HG03521 (cell line): ENCODE data around the gene IL10RA.
A peak's percentile ranks its signal among the peaks of the same experiment; 100 is the strongest.
"Not testable (repeated sequence)": the region's sequence is repeated elsewhere in the genome, so short reads cannot be mapped to it uniquely, and the experiment has no call there.

Experiments used
- ATAC-seq: cut with Tn5 transposase; IDR thresholded peaks from one replicate; pipeline ENCODE4 v1.9.1; 2021; ENCODE audit warnings: mild to moderate bottlenecking, moderate library complexity; ENCODE audit not compliant: unreplicated experiment

Gene IL10RA

DNA sequence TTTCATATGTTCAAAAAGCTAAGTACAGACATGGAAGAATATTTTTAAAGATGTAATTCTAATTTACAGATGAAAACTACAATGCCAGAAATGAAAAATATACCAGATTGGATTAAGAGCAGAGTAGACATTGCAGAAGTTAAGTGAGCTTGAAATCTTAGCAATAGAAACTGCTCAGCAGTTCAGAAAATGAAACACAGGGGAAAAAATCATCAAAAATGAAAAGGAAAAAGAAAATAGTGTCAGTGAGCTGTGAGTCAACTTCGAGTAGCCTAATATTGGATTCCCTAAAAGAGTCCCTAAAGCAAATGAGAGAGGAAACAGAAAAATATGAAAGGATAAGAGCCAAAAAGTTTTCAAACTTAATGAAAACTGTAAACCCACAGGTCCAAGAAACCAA, 25.8 kb upstream of the IL10RA start:
- no peak for ATAC-seq

DNA sequence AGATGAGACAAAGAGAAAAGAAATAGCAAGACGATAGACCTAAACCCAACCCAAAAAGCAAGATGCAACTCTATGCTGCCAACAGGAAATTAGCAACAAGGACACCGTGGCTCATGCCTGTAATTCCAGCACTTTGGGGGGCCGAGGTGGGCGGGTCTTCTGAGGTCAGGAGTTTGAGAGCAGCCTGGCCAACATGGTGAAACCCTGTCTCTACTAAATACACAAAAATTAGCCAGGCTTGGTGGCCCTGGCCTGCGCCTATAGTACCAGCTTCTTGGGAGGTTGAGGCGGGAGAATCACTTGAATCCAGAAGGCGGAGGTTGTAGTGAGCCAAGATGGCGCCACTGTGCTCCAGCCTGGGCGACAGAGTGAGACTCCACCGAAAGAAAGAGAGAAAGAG, 24.3 kb upstream of the IL10RA start:
- no peak for ATAC-seq

DNA sequence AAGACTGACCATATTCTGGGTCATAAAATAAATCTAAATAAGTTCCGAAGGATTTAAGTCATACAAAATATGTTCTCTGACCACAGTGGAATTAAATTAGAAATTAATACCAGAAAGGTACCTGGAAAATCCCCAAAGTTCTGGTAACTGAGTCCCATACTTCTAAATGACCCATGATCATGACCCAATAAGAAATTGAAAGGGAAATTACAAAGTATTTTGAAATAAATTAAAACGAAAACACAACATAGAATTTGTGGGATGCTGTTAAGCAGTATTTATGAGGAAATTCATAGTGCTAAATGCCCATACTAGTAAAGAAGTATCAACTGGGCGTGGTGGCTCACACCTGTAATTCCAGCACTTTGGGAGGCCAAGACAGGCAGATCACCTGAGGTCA, 23.4 kb upstream of the IL10RA start:
- ATAC-seq: no peak

DNA sequence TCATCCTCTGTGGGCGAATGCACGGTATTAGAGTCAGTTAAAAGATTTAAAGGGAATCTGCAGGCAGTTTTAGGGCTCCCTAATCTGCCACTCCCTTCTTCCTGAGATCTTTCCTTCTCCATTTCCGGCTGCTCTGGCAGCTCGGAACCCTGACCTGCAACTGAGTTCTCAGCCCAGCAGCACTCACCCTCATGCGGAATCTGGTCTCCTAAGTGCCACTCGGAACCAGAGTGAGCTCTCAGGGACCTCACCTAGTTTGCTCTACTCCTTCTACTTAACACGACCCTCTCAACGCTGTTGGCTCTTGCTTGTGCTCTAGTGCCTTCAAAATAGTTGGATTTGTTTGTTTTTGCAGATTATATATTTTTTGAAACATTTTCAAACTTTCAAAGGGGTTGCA, 19.3 kb upstream of the IL10RA start:
- no peak for ATAC-seq

- ATAC-seq: no peak
These were observed 16.8 kb upstream of the IL10RA start for GRCh38 chr11:117969160-117969991.

DNA sequence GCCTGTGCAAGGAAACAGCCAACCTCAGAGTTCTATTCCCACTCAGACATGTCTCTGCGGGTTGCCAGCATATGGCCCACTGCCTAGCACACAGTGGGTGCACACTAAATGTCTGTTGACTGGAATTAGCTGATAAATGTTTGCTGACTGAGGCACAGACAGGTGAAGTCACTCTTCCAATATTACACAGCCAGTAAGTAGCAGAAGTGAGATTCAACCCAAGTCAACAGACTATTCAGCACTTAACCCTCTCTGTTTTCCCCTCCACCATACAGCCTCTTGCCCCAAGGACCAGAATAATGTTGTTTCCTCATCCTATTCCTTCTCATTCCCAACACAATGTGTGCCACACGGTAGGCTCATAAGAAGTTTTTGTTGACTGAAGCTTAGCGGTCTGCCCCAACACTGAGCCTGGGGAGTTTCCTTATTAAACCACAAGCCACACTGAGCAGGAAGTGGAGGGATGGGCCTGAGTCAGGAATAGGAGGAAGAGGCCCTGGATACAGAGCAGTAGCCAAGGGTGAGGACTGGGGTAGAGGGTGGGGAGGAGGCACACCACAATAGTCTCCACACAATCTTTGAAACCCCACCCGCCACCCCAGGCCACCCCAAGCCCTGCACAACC, 15.7 kb upstream of the IL10RA start:
- no peak for ATAC-seq

DNA sequence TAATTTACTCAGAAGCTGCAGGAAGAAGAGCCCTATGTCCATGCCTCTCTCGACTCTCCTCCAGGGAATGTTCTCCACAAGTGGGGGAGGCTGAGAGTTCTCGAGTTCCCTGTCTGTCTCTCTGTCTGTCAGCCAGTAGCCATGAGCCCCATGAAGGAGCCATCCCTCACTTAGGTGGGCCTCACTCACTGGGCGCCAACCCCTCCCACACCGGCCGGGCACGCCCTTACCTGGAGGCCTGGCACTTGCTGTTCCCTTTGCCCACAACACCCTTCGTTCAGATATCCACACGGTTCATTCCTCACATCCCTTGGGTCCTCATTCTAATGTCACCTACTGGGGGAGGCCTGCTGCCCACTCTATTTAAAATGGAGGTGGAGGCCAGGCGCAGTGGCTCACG, 14.2 kb upstream of the IL10RA start:
- ATAC-seq: no peak

- no peak for ATAC-seq
These were observed 13.3 kb upstream of the IL10RA start for GRCh38 chr11:117972629-117973502.

DNA sequence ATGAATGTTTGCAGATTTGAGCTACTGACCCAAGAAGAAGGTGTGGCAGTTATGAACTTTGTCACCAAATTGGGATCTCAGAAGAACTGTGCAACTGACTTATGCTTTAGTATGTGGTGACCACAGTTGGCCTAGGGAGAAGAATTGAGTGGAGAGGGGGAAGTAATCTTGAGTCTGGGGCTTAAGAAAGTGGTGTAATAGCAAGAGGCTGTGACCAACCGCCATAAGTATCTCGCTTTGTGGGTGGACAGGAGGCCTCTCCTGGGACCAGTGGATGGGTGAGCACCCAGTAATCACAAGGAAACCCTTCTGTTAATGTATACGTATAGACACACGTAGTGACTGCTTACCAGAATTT, 12.7 kb upstream of the IL10RA start:
- no peak for ATAC-seq

DNA sequence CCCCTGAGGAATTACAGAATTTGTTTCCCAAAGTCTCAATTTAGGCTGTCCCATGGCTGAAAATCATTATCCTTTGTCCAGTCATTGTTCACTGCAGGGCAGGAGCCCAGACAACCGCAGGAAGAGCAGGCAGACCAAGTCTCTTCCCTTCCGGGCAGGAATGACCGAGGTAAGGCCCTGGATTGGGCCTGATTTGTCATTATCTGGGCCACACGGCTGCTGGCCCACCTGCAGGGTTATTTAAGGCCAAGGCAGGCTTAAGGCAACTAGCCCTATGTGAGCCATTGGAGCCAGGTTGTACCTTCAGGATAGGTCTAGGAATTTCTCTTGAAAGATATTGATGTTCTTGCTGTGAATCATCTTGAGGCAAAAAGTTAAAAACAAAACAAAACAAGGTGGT, 9.7 kb upstream of the IL10RA start:
- ATAC-seq: no peak

DNA sequence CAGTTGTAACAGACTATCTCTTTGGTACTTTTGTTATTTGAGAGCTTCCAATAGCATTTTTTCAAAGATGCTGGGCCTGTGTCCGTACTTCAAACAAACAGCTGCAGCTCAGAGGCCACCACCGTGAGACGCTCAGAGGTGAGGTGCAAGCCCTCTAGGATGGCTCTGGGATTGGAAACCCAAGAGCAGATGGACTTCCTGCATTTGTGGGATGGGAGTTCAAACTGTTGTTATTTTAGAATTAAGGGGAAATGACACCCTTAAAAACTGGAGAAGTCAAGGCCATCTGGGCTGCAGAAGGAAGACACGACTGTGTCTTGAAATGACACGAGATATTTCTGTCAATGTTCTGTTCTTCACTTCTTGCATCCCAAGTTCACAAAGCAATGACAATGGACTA, 9.2 kb upstream of the IL10RA start:
- no peak for ATAC-seq

GRCh38 chr11:117977612-117978264, 8.5 kb upstream of the IL10RA start:
- ATAC-seq: not testable (repeated sequence)

DNA sequence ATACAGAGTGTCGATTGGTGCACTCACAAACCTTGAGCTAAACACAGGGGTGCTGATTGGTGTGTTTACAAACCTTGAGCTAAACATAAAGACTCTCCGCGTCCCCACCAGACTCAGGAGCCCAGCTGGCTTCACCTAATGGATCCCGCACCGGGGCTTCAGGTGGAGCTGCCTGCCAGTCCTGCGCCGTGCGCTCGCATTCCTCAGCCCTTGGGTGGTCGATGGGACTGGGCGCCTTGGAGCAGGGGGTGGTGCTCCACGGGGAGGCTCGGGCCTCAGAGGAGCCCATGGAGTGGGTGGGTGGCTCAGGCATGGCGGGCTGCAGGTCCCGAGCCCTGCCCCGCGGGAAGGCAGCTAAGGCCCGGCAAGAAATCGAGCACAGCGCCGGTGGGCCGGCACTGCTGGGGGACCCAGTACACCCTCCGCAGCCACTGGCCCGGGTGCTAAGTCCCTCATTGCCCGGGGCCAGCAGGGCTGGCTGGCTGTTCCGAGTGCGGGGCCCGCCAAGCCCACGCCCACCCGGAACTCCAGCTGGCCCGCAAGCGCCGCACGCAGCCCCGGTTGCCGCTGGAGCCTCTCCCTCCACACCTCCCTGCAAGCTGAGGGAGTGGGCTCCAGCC, 7.8 kb upstream of the IL10RA start:
- ATAC-seq: not testable (repeated sequence)

DNA sequence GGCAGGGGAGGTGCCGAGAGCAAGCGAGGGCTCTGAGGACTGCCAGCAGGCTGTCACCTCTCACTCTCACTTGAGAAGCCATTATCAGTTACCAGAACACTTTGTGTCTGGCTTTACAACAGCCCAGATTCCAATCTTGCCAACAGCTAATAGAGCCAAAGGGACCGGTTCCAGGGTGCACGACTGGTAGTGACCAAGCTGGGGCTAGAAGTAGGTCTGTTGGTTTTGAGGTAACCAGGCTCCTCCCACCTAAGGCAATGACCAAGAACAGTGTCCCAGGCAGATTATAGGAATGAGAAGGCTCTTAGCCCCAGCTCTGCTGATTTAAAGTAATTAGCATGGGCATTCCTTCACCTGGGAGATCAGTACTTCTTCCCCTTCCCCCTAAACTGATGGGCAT, 7.2 kb upstream of the IL10RA start:
- no peak for ATAC-seq

DNA sequence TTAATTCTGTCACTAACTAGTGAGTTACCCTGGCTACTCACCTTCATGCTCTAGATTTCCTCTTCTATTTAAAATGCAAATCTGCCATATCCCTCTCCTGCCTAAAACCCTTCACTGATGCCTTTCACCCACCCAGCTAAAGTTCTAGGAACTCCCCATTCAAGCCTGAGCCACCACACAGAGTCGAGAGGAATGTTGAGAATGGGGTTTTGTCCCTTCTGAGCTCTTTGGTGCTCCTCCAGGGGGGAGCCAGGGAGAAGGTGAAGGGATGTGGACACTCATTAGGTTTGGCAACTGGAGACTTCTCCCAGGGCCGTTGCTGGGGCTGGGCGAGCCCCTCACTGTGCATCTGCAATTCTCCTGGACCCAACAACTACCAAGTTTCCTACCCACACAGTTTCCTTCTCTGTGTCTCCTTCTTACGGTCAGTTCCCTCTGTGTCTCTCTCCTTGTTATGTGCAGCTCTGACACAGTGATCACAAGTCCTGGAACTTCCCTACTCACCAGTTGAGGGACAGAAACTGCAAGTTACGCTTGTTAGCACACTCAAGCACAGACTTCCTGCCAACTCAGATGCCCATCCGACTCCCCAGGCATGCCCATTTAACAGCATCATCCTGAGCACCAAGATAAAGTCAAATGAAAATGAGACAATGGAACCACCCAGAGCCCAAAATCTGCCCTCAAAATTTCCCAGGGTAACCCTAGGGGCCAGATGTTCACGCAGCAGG, 6.5 kb upstream of the IL10RA start:
- ATAC-seq: no peak

GRCh38 chr11:117980280-117980679, 5.9 kb upstream of the IL10RA start:
- no peak for ATAC-seq

- ATAC-seq: no peak
These were observed 5.5 kb upstream of the IL10RA start for GRCh38 chr11:117980720-117981119.

GRCh38 chr11:117983163-117983475, 3.1 kb upstream of the IL10RA start:
- ATAC-seq: no peak

- ATAC-seq: no peak
These were observed 1.7 kb upstream of the IL10RA start for GRCh38 chr11:117984476-117984875.

- peak; percentile 32 for ATAC-seq
These were observed 884 bp downstream of the IL10RA start for GRCh38 chr11:117986981-117987574.
